A549 (cell line): ENCODE results near the gene C1orf35. TPM values are rescaled to one million over a fixed set of nuclear protein-coding genes. Genes with fewer than 3 reads are reported as not detected.
A peak's percentile ranks its signal among the peaks of the same experiment; 100 is the strongest.

Experiments used
- ATAC-seq, 2 experiments: fragments of 200-7000 bp in 1 of 2; fragments of >200 bp in 1 of 2; cut with Nextera tagmentation in 1 of 2; cut with Tn5 transposase in 1 of 2; 3 replicates each; pipeline versions ENCODE4 v1.8.0 to v1.9.1; 2018 to 2020; ENCODE audit warnings: mild to moderate bottlenecking in 1 of 2, moderate library complexity in 1 of 2
- CTCF ChIA-PET: fragments of 300-600 bp; sonication (Branson Sonifier 250); formaldehyde crosslinking; extraction: SDS; loops from one replicate; lab custom pipeline; 2021; ENCODE audit warnings: antibody characterized with exemption, inconsistent platforms; lab: Yijun Ruan, JAX
- POLR2A ChIA-PET: fragments of 350-600 bp; formaldehyde crosslinking; extraction: SDS; loops from one replicate; lab custom pipeline; 2021; ENCODE audit warnings: antibody characterized with exemption, inconsistent platforms; lab: Yijun Ruan, JAX
- DNase-seq, 2 experiments: peaks; one replicate each; pipeline versions ENCODE4 v3.0.0 to v3.0.0-alpha.2; 2011 to 2016; ENCODE audit warnings: low read depth in 1 of 2, low spot score in 1 of 2
- FAIRE-seq: peaks from 2 replicates; lab custom pipeline; 2011; peaks lifted over from hg19 to GRCh38; lab: Jason Lieb, UNC
- H3K27ac ChIP-seq, 2 experiments: fragments of >200 bp; sonication (Bioruptor Twin); formaldehyde crosslinking; 3 replicates each; pipeline ENCODE4 v1.5.1; 2016 to 2017
- H3K4me1 ChIP-seq: fragments of >200 bp; sonication (Bioruptor Twin); formaldehyde crosslinking; 3 replicates; pipeline ENCODE4 v1.6.1; 2016
- H3K4me2 ChIP-seq: fragments of >200 bp; sonication (Bioruptor Twin); formaldehyde crosslinking; 3 replicates; pipeline ENCODE4 v1.6.1; 2016
- H3K4me3 ChIP-seq: fragments of >200 bp; sonication (Bioruptor Twin); formaldehyde crosslinking; 3 replicates; pipeline ENCODE4 v1.5.1; 2016
- H3K9me3 ChIP-seq: fragments of >200 bp; sonication (Bioruptor Twin); formaldehyde crosslinking; 3 replicates; pipeline ENCODE4 v1.6.1; 2016
- CBX2 ChIP-seq: fragments of 200-600 bp; sonication (generic); IDR thresholded peaks from 2 replicates; pipeline ENCODE4 v1.6.1; 2016; ENCODE audit warnings: low read depth, mild to moderate bottlenecking, borderline replicate concordance
- CBX8 ChIP-seq: fragments of 200-600 bp; sonication (generic); IDR thresholded peaks from 2 replicates; pipeline ENCODE4 v1.6.1; 2016
- CHD2 ChIP-seq: fragments of 150-350 bp; IDR thresholded peaks from 2 replicates; pipeline ENCODE4 v1.6.1; 2014; ENCODE audit warnings: low read length; ENCODE audit not compliant: partially characterized antibody
- EHF ChIP-seq: fragments of 250-450 bp; sonication (Bioruptor Pico); IDR thresholded peaks from 2 replicates; pipeline ENCODE4 v1.5.0; 2020; ENCODE audit warnings: mild to moderate bottlenecking
- EHMT2 ChIP-seq: fragments of 200-600 bp; sonication (generic); IDR thresholded peaks from 2 replicates; pipeline ENCODE4 v1.6.1; 2016; ENCODE audit warnings: antibody characterized with exemption, low read depth, mild to moderate bottlenecking, moderate library complexity
- FOSB ChIP-seq: fragments of 250-450 bp; sonication (Bioruptor Pico); IDR thresholded peaks from 2 replicates; pipeline ENCODE4 v1.5.0; 2020; ENCODE audit warnings: mild to moderate bottlenecking, moderate library complexity
- FOSL2 ChIP-seq, 2 experiments: fragments of 450-650 bp in 1 of 2; fragments of >200 bp in 1 of 2; sonication (Bioruptor Twin) in 1 of 2; formaldehyde crosslinking; IDR thresholded peaks; 2 replicates each; pipeline versions ENCODE4 v1.5.0 to v1.6.1; 2016 to 2020; ENCODE audit warnings: mild to moderate bottlenecking in 1 of 2, moderate library complexity in 1 of 2
- FOXS1 ChIP-seq: fragments of 250-450 bp; sonication (Bioruptor Pico); IDR thresholded peaks from 2 replicates; pipeline ENCODE4 v1.5.0; 2020; ENCODE audit warnings: mild to moderate bottlenecking, moderate library complexity
- GATA3 ChIP-seq: IDR thresholded peaks from 2 replicates; pipeline ENCODE4 v1.6.1; 2012; ENCODE audit warnings: borderline replicate concordance
- HDAC2 ChIP-seq: fragments of 200-600 bp; sonication (generic); IDR thresholded peaks from 2 replicates; pipeline ENCODE4 v1.6.1; 2016
- HOXB13 ChIP-seq: fragments of 250-450 bp; sonication (Bioruptor Pico); IDR thresholded peaks from 2 replicates; pipeline ENCODE4 v1.5.0; 2020; ENCODE audit warnings: low read depth, mild to moderate bottlenecking, moderate library complexity
- HOXB5 ChIP-seq: fragments of 250-450 bp; sonication (Bioruptor Pico); IDR thresholded peaks from 2 replicates; pipeline ENCODE4 v1.5.0; 2020; ENCODE audit warnings: mild to moderate bottlenecking, moderate library complexity
- KDM5A ChIP-seq: fragments of 200-600 bp; sonication (generic); IDR thresholded peaks from 2 replicates; pipeline ENCODE4 v1.6.1; 2016; ENCODE audit warnings: antibody characterized with exemption, mild to moderate bottlenecking
- MAFK ChIP-seq: fragments of 450-650 bp; IDR thresholded peaks from 2 replicates; pipeline ENCODE4 v1.6.1; 2014; ENCODE audit not compliant: partially characterized antibody
- MAZ ChIP-seq: fragments of 150-350 bp; IDR thresholded peaks from 2 replicates; pipeline ENCODE4 v1.6.1; 2014; ENCODE audit warnings: antibody characterized with exemption, low read depth, low read length, borderline replicate concordance
- MYC ChIP-seq: IDR thresholded peaks from 2 replicates; pipeline ENCODE4 v1.6.1; 2012; ENCODE audit warnings: mild to moderate bottlenecking, inconsistent platforms, low read length, improper control_type of control experiment, borderline replicate concordance
- PBX3 ChIP-seq: IDR thresholded peaks from 2 replicates; pipeline ENCODE4 v1.6.1; 2012
- PHF8 ChIP-seq: fragments of 200-600 bp; sonication (generic); IDR thresholded peaks from 2 replicates; pipeline ENCODE4 v1.6.1; 2016; ENCODE audit warnings: low read depth, mild to moderate bottlenecking, antibody characterized with exemption, moderate library complexity, borderline replicate concordance
- POLR2AphosphoS2 ChIP-seq: conservative IDR thresholded peaks from 2 replicates; pipeline ENCODE4 v1.6.1; 2012; ENCODE audit warnings: low read length, improper control_type of control experiment, inconsistent platforms
- RARB ChIP-seq: fragments of 250-450 bp; sonication (Bioruptor Pico); IDR thresholded peaks from 2 replicates; pipeline ENCODE4 v1.8.0; 2021; ENCODE audit warnings: mild to moderate bottlenecking, moderate library complexity
- REST ChIP-seq: fragments of 200-600 bp; sonication (generic); IDR thresholded peaks from 2 replicates; pipeline ENCODE4 v1.6.1; 2016; ENCODE audit warnings: antibody characterized with exemption, mild to moderate bottlenecking, moderate library complexity
- RNF2 ChIP-seq: fragments of 200-600 bp; sonication (generic); IDR thresholded peaks from 2 replicates; pipeline ENCODE4 v1.6.1; 2016; ENCODE audit warnings: low read depth, mild to moderate bottlenecking, antibody characterized with exemption, moderate library complexity, borderline replicate concordance
- SMC3 ChIP-seq: fragments of >200 bp; sonication (Bioruptor Twin); formaldehyde crosslinking; IDR thresholded peaks from 3 replicates; pipeline ENCODE4 v1.6.1; 2018; ENCODE audit warnings: inconsistent platforms
- WGBS: methylation state at CpG from one replicate; pipeline ENCODE4 v1.1.6; 2017; ENCODE audit errors: missing lambda C conversion rate; 5-methylcytosine and 5-hydroxymethylcytosine counted together
- polyA plus RNA-seq, 4 experiments: library from polyadenylated mRNA; depleted of rRNA in 3 of 4; stranded (reverse); fragments of >200 nt; fragmentation: RNase III in 1 of 4; extraction: RNeasy Plus Mini Kit Qiagen cat#74134 plus additional on column Dnase treatment in 1 of 4; gene quantifications; 2 replicates in 3 of 4; 3 replicates in 1 of 4; pipeline ENCODE4 v1.2.3, GENCODE V29; 2011 to 2017
- TF ChIP-seq, protein P1 (sequence below): fragments of 250-450 bp; sonication (Bioruptor Pico); IDR thresholded peaks from 2 replicates; pipeline ENCODE4 v1.5.0; 2020; ENCODE audit warnings: low read depth, mild to moderate bottlenecking, moderate library complexity

Gene C1orf35
- polyA plus RNA-seq, 2 of the 4 experiments (the other 2 are of a cell fraction) = 9.8 to 28.9 TPM

DNA sequence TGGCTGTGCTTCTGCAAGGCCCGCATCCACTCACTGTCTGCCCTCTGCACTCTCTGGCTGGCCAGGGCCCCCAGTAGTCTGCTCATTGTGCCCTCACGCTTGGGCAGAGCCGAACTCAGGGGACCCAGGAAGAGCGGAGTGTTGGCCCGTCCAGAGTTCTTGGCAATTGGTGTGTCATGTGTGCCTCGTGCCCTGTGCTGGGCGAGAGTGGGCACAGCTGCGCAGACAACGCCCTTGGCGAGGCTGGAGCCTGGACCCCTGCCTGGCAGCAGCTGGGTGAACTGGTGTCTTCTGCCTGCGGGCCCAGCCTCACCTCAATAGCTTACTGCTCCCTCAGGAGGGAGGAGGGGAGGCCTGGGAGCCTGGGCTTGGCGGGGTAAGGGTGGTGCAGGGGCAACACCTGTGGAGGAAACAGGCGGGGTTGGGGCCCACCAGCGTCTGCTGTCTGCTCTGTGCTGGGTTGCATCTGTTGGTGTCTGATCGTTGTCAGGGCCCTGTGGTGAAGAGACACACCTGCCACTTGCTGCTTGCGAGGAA is 39.1 kb upstream of the C1orf35 start:
- ChIA-PET CTCF (interaction anchor here (1.1 to 2.4 kb wide), 3 partner anchors 12 to 23 kb away, joined by 4 to 8 read pairs (median 5); no protein-coding TSS in a partner anchor), POLR2A (interaction anchor here (3.0 kb wide), 1 partner anchor 23 kb away, joined by 12 read pairs; the partner anchor contains the start of gene IBA57)
- H3K4me2 ChIP-seq = peak overlapping the region; percentile 95; the same call in 1 of the 3 replicates
- WGBS = 88% methylated on average over 15 of the region's 16 CpGs
- no peak for FAIRE-seq
- no peak for DNase-seq
- no peak for TF ChIP-seq PBX3
- no peak for TF ChIP-seq KDM5A
- no peak for TF ChIP-seq CBX2
- TF ChIP-seq FOSB = no peak
- TF ChIP-seq RARB (CRISPR knock-in tag) = no peak
- no peak for TF ChIP-seq EHMT2
- TF ChIP-seq CBX8 = no peak
- no peak for TF ChIP-seq HOXB13 (CRISPR knock-in tag)
- TF ChIP-seq MAZ = no peak
- no peak for TF ChIP-seq MYC
- H3K9me3 ChIP-seq = no peaks in the 10 kb centered on the region
- H3K4me3 ChIP-seq = no peak overlapping the region
- ATAC-seq = no peak
- H3K27ac ChIP-seq = no peak overlapping the region
- peaks cover 14% of the 10 kb centered on the region for H3K4me1 ChIP-seq

DNA sequence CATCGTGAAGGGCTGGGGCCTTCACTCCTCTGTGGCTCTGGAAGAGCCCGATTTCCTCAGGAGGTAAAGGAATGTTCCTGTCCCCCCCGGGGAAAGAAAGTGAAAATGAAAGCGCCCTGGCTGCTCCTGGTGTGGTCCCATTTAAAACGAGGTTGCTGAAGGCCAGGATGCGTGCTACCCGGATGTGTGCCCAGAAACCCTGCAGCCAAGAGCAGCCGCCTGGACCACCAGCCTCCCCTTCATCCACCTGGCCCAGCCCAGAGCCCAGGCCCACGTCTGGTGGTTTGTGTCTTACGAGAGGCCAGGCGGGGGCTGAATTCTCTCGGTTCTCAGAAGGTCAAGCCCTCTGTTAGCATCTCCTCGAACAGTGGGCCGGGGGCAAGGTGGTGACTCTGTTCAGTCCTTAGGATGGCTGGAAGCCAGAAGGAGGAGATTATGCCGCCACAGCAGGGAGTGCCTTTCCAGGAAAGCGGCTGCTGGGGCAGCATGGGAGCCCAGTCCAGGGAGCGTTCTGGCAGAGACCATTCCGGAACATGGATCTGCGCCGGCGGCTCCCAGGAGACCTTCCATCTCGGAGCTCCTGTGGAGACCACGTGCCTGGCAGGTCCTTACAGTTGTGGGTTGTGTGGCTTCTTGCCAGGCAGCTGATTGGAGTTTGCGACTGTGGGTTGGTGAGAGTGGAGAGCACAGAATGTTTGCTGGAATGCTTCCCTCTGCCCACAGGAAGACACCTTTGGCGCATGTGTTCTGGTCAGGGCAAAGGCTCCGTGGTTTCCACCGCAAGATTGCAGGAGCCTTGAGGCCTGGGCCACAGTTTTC is 38.3 kb upstream of the C1orf35 start:
- ChIA-PET CTCF (interaction anchor here (1.1 to 2.4 kb wide), 4 partner anchors 9 to 24 kb away, joined by 4 to 8 read pairs (median 5); no protein-coding TSS in a partner anchor), POLR2A (interaction anchor here (1.3 kb wide), 1 partner anchor 24 kb away, joined by 19 read pairs; the partner anchor contains the start of gene IBA57)
- Histone ChIP-seq H3K9me3 (no peaks in the 10 kb centered on the region), H3K4me1 (peaks cover 14% of the 10 kb centered on the region), H3K4me2 (peak overlapping the region; percentile 95)
- no peak for ATAC-seq
- 72% methylated on average over 21 of the region's 27 CpGs for WGBS
- TF ChIP-seq, protein P1, sequence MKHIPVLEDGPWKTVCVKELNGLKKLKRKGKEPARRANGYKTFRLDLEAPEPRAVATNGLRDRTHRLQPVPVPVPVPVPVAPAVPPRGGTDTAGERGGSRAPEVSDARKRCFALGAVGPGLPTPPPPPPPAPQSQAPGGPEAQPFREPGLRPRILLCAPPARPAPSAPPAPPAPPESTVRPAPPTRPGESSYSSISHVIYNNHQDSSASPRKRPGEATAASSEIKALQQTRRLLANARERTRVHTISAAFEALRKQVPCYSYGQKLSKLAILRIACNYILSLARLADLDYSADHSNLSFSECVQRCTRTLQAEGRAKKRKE (CRISPR knock-in tag) = no peak
- TF ChIP-seq PHF8 (no peak), CHD2 (no peak), HOXB5 (no peak), GATA3 (no peak)
- TF ChIP-seq, all 56 proteins: peak for 0
- peak overlapping the region; percentile 85 for H3K4me3 ChIP-seq
- DNase-seq (no peak), FAIRE-seq (no peak)
- peak overlapping the region; percentile 83 to 94; a peak in 4 of 6 replicates for H3K27ac ChIP-seq

GRCh38 chr1:228140724-228141225 is 37.6 kb upstream of the C1orf35 start:
- ATAC-seq (no peak), FAIRE-seq (no peak), DNase-seq (no peak)
- Histone ChIP-seq H3K27ac (peak overlapping the region; percentile 83 to 94), H3K4me1 (peaks cover 14% of the 10 kb centered on the region), H3K4me2 (peak overlapping the region; percentile 95), H3K4me3 (peak overlapping the region; percentile 85), H3K9me3 (no peaks in the 10 kb centered on the region)
- WGBS = 27% methylated on average over 13 of the region's 25 CpGs
- POLR2A ChIA-PET = interaction anchor here (0.8 to 1.3 kb wide), 2 partner anchors 25 to 31 kb away, joined by 3 to 19 read pairs; partner anchors contain the start of genes IBA57 and MRPL55
- CTCF ChIA-PET = interaction anchor here (0.7 to 2.4 kb wide), 3 partner anchors 10 to 355 kb away, joined by 3 to 8 read pairs (median 5); no protein-coding TSS in a partner anchor
- no peak for TF ChIP-seq FOXS1 (CRISPR knock-in tag)
- no peak for TF ChIP-seq HDAC2
- no peak for TF ChIP-seq SMC3
- TF ChIP-seq MAFK = no peak
- TF ChIP-seq EHMT2 = no peak
- TF ChIP-seq EHF (CRISPR knock-in tag) = no peak
- no peak for TF ChIP-seq FOSL2 (IDR thresholded peaks at IDR 0.05)
- TF ChIP-seq FOSL2 (CRISPR knock-in tag; IDR thresholded peaks at IDR 0.05) = no peak
- TF ChIP-seq REST = no peak
- TF ChIP-seq POLR2AphosphoS2 = no peak
- no peak for TF ChIP-seq RNF2
